A673 (cell line): ENCODE results near the gene SHISA8. TPM values are rescaled to one million over a fixed set of nuclear protein-coding genes. Genes with fewer than 3 reads are reported as not detected.

ENCODE experiments used
- BruUV-seq: library from RNA; stranded (reverse); fragments of 400-500 nt; replicated peaks from 2 replicates; lab custom pipeline; 2021; lab: Mats Ljungman, UMichigan
- CTCF ChIA-PET: fragments of 300-600 bp; sonication (Branson Sonifier 250); formaldehyde crosslinking; loops from one replicate; lab custom pipeline; 2022; ENCODE audit warnings: antibody characterized with exemption; lab: Charles Lee
- POLR2A ChIA-PET: fragments of 300-600 bp; sonication (Branson Sonifier 250); formaldehyde crosslinking; loops from one replicate; lab custom pipeline; 2022; ENCODE audit warnings: antibody characterized with exemption; ENCODE audit not compliant: low non-redundant PET; lab: Charles Lee
- DNase-seq: peaks from one replicate; pipeline ENCODE4 v3.0.0-alpha.2; 2015; ENCODE audit warnings: low spot score
- H3K27ac ChIP-seq: fragments of 200-600 bp; sonication (generic); 2 replicates; pipeline ENCODE4 v1.5.1; 2016; ENCODE audit warnings: mixed run types, low read depth, mild to moderate bottlenecking, mixed read lengths, antibody characterized with exemption, low read length; ENCODE audit not compliant: poor library complexity, severe bottlenecking
- H3K27me3 ChIP-seq: fragments of 200-600 bp; sonication (generic); replicated peaks from 2 replicates; pipeline ENCODE4 v1.6.1; 2017; ENCODE audit warnings: mixed run types, low read depth, mild to moderate bottlenecking, mixed read lengths, antibody characterized with exemption, low read length; ENCODE audit not compliant: insufficient read depth, poor library complexity
- H3K36me3 ChIP-seq: fragments of 200-600 bp; sonication (generic); 2 replicates; pipeline ENCODE4 v1.6.1; 2016; ENCODE audit warnings: mixed run types, mild to moderate bottlenecking, mixed read lengths, antibody characterized with exemption, low read length; ENCODE audit not compliant: insufficient read depth, poor library complexity, severe bottlenecking
- H3K4me1 ChIP-seq: fragments of 200-600 bp; sonication (generic); 2 replicates; pipeline ENCODE4 v1.6.1; 2017; ENCODE audit warnings: mixed run types, mild to moderate bottlenecking, mixed read lengths, antibody characterized with exemption, low read length; ENCODE audit not compliant: insufficient read depth, poor library complexity, severe bottlenecking
- H3K4me3 ChIP-seq: fragments of 200-600 bp; sonication (generic); 2 replicates; pipeline ENCODE4 v1.5.1; 2016; ENCODE audit warnings: low read depth, mixed run types, mild to moderate bottlenecking, mixed read lengths, low read length; ENCODE audit not compliant: poor library complexity, severe bottlenecking
- H3K9me3 ChIP-seq: fragments of 200-600 bp; sonication (generic); 2 replicates; pipeline ENCODE4 v1.6.1; 2016; ENCODE audit warnings: mixed run types, low read depth, mild to moderate bottlenecking, mixed read lengths, antibody characterized with exemption, low read length; ENCODE audit not compliant: poor library complexity, severe bottlenecking
- CTCF ChIP-seq: fragments of 300-800, 200-600 bp; sonication (generic); conservative IDR thresholded peaks from 2 replicates; pipeline ENCODE4 v1.5.1; 2017; ENCODE audit warnings: low read depth, mild to moderate bottlenecking, antibody characterized with exemption, low read length, moderate library complexity, mixed read lengths
- EZH2 ChIP-seq: fragments of 200-600 bp; sonication (generic); IDR thresholded peaks from 2 replicates; pipeline ENCODE4 v1.6.1; 2017; ENCODE audit warnings: borderline replicate concordance, low read depth, mild to moderate bottlenecking, mixed read lengths, antibody characterized with exemption, low read length; ENCODE audit not compliant: poor library complexity, severe bottlenecking
- intact Hi-C: fragments of 100-400 bp; cut with micrococcal nuclease; formaldehyde crosslinking; loops from one replicate; pipeline ENCODE4 v1.10.0; 2022; ENCODE audit not compliant: unreplicated experiment
- total RNA-seq: library from RNA; stranded (reverse); gene quantifications from 2 replicates; pipeline ENCODE4 v1.2.3, GENCODE V29; 2021

Gene SHISA8
- total RNA-seq, 1 experiment from 2014 or later: 1.4 TPM

- Histone ChIP-seq H3K9me3 (no peaks in the 10 kb centered on the region), H3K4me3 (no peak overlapping the region), H3K36me3 (no peaks in the 10 kb centered on the region), H3K4me1 (peaks cover 35% of the 10 kb centered on the region), H3K27ac (no peak overlapping the region), H3K27me3 (peaks cover 35% of the 10 kb centered on the region)
- intact Hi-C loops: no loop called here
- no TSS peak for BruUV-seq
- no peak for DNase-seq
- TF ChIP-seq CTCF (no peak), EZH2 (no peak)
- ChIA-PET POLR2A (interaction anchor here (0.7 kb wide), 1 partner anchor 773 kb away, joined by 11 read pairs; no protein-coding TSS in a partner anchor), CTCF (interaction anchor here (1.2 kb wide), 1 partner anchor 10 kb away, joined by 3 read pairs; no protein-coding TSS in a partner anchor)
Observed at GRCh38 chr22:41915786-41916493, 1.1 kb upstream of the SHISA8 start.

- TF ChIP-seq EZH2 (no peak), CTCF (no peak)
- peak overlapping the region; percentile 52 for H3K4me3 ChIP-seq
- intact Hi-C loops: no loop called here
- H3K36me3 ChIP-seq: no peaks in the 10 kb centered on the region
- POLR2A ChIA-PET: interaction anchor here (0.6 kb wide), 1 partner anchor 11 kb away, joined by 9 read pairs; no protein-coding TSS in a partner anchor
- H3K27me3 ChIP-seq: peaks cover 42% of the 10 kb centered on the region
- CTCF ChIA-PET: interaction anchor here (0.7 kb wide), 1 partner anchor 529 kb away, joined by 6 read pairs; no protein-coding TSS in a partner anchor
- H3K9me3 ChIP-seq: no peaks in the 10 kb centered on the region
- peaks cover 42% of the 10 kb centered on the region for H3K4me1 ChIP-seq
- no TSS peak for BruUV-seq
- DNase-seq: no peak
- no peak overlapping the region for H3K27ac ChIP-seq
Observed at GRCh38 chr22:41914611-41915034, 251 bp downstream of the SHISA8 start.

GRCh38 chr22:41913842-41914534 lies 886 bp downstream of the SHISA8 start:
- POLR2A ChIA-PET: interaction anchor here (0.6 kb wide), 1 partner anchor 223 kb away, joined by 7 read pairs; no protein-coding TSS in a partner anchor
- intact Hi-C loops: no loop called here
- CTCF ChIA-PET: interaction anchor here (0.6 kb wide), 1 partner anchor 206 kb away, joined by 3 read pairs; no protein-coding TSS in a partner anchor
- H3K27me3 ChIP-seq: peaks cover 42% of the 10 kb centered on the region
- H3K4me3 ChIP-seq: peak overlapping the region; percentile 52
- peak; percentile 81 for TF ChIP-seq EZH2
- no peak for TF ChIP-seq CTCF
- H3K27ac ChIP-seq: no peak overlapping the region
- BruUV-seq: no TSS peak
- no peaks in the 10 kb centered on the region for H3K36me3 ChIP-seq
- H3K4me1 ChIP-seq: peaks cover 36% of the 10 kb centered on the region
- DNase-seq: no peak
- H3K9me3 ChIP-seq: no peaks in the 10 kb centered on the region
